Activated CD4-positive, alpha-beta T cell treated with anti-CD3 and anti-CD28 coated beads for 36 hours (primary cell): ENCODE data around the gene ACOXL. TPM values are rescaled to one million over a fixed set of nuclear protein-coding genes. Genes with fewer than 3 reads are reported as not detected.
"Not testable (repeated sequence)": the region's sequence is repeated elsewhere in the genome, so short reads cannot be mapped to it uniquely, and the experiment has no call there.

ENCODE experiments used
- ATAC-seq: fragments of 200-7000 bp; cut with Tn5 transposase; one replicate; pipeline ENCODE4 v1.10.0; 2021; ENCODE audit warnings: mild to moderate bottlenecking, moderate library complexity
- CTCF ChIA-PET: fragments of 350-600 bp; sonication (Branson Sonifier 250); formaldehyde crosslinking; loops from one replicate; lab custom pipeline; 2021; ENCODE audit warnings: antibody characterized with exemption; lab: Charles Lee
- POLR2A ChIA-PET: fragments of 350-600 bp; sonication (Branson Sonifier 250); formaldehyde crosslinking; loops from one replicate; lab custom pipeline; 2021; ENCODE audit warnings: antibody characterized with exemption, inconsistent platforms; lab: Charles Lee
- DNase-seq: peaks from one replicate; pipeline ENCODE4 v3.0.0-alpha.2; 2020
- H3K27ac Mint-ChIP-seq: one replicate; pipeline ENCODE4 v1.8.0; 2021; ENCODE audit warnings: mixed read lengths
- H3K27me3 Mint-ChIP-seq: one replicate; pipeline ENCODE4 v1.8.0; 2021; ENCODE audit warnings: mixed read lengths
- H3K36me3 Mint-ChIP-seq: one replicate; pipeline ENCODE4 v1.8.0; 2021; ENCODE audit warnings: low read depth, mixed read lengths
- H3K4me1 Mint-ChIP-seq: one replicate; pipeline ENCODE4 v1.8.0; 2021; ENCODE audit warnings: mixed read lengths
- H3K4me3 Mint-ChIP-seq: one replicate; pipeline ENCODE4 v1.8.0; 2021; ENCODE audit warnings: mild to moderate bottlenecking, moderate library complexity, mixed read lengths
- H3K9me3 Mint-ChIP-seq: one replicate; pipeline ENCODE4 v1.8.0; 2021; ENCODE audit warnings: low read depth, mixed read lengths
- intact Hi-C, 2 experiments: fragments of 100-400 bp; cut with DNase I in 1 of 2; cut with micrococcal nuclease in 1 of 2; formaldehyde crosslinking; loops; one replicate each; pipeline versions ENCODE4 v1.14.2 to v1.15.1; 2022 to 2024; cut with DNase I, micrococcal nuclease
- total RNA-seq, 2 experiments: library from RNA; stranded (reverse); gene quantifications; one replicate each; pipeline ENCODE4 v1.2.3, GENCODE V29; 2021

Gene ACOXL
- total RNA-seq, 2 experiments from 2014 or later, result 0.23 TPM; not detected in 1

GRCh38 chr2:110958346-110959119 lies 226.2 kb downstream of the ACOXL start:
- Mint-ChIP-seq H3K9me3 (no peaks in the 10 kb centered on the region), H3K4me1 (no peaks in the 10 kb centered on the region), H3K36me3 (no peaks in the 10 kb centered on the region), H3K4me3 (no peak overlapping the region), H3K27me3 (peaks cover 17% of the 10 kb centered on the region), H3K27ac (no peak overlapping the region)
- intact Hi-C loops, result no loop called here
- ChIA-PET CTCF (no interaction called here), POLR2A (no interaction called here)
- no peak for DNase-seq
- ATAC-seq, result no peak

- CTCF ChIA-PET, result no interaction called here
These were observed 226.8 kb downstream of the ACOXL start for GRCh38 chr2:110959198-110959597.

GRCh38 chr2:110960281-110960680 lies 227.9 kb downstream of the ACOXL start:
- no peaks in the 10 kb centered on the region for H3K9me3 Mint-ChIP-seq
- ChIA-PET POLR2A (no interaction called here), CTCF (no interaction called here)
- H3K27ac Mint-ChIP-seq, result no peak overlapping the region
- peaks cover 11% of the 10 kb centered on the region for H3K27me3 Mint-ChIP-seq
- no peaks in the 10 kb centered on the region for H3K36me3 Mint-ChIP-seq
- ATAC-seq, result no peak
- H3K4me3 Mint-ChIP-seq, result no peak overlapping the region
- intact Hi-C loops, result no loop called here
- H3K4me1 Mint-ChIP-seq, result no peaks in the 10 kb centered on the region
- no peak for DNase-seq

More at GRCh38 chr2:110959198-110959597, 226.8 kb downstream of the ACOXL start:
- no peaks in the 10 kb centered on the region for H3K9me3 Mint-ChIP-seq
- DNase-seq (no peak), ATAC-seq (no peak)
- intact Hi-C loops, result no loop called here
- H3K4me1 Mint-ChIP-seq, result no peaks in the 10 kb centered on the region
- no peak overlapping the region for H3K27ac Mint-ChIP-seq
- no peaks in the 10 kb centered on the region for H3K36me3 Mint-ChIP-seq
- POLR2A ChIA-PET, result no interaction called here
- no peak overlapping the region for H3K4me3 Mint-ChIP-seq
- H3K27me3 Mint-ChIP-seq, result peaks cover 16% of the 10 kb centered on the region

GRCh38 chr2:110960954-110961353 lies 228.6 kb downstream of the ACOXL start:
- ATAC-seq, result no peak

GRCh38 chr2:110961643-110962042 lies 229.3 kb downstream of the ACOXL start:
- DNase-seq, CTCF ChIA-PET, H3K36me3 Mint-ChIP-seq, POLR2A ChIA-PET, H3K4me3 Mint-ChIP-seq, intact Hi-C loops, H3K9me3 Mint-ChIP-seq, H3K27ac Mint-ChIP-seq, ATAC-seq, H3K4me1 Mint-ChIP-seq: not testable (repeated sequence)
- peaks cover 11% of the 10 kb centered on the region for H3K27me3 Mint-ChIP-seq

More at GRCh38 chr2:110960954-110961353, 228.6 kb downstream of the ACOXL start:
- Mint-ChIP-seq H3K36me3 (no peaks in the 10 kb centered on the region), H3K4me3 (no peak overlapping the region), H3K27ac (no peak overlapping the region), H3K9me3 (no peaks in the 10 kb centered on the region), H3K27me3 (peaks cover 11% of the 10 kb centered on the region), H3K4me1 (no peaks in the 10 kb centered on the region)
- ChIA-PET POLR2A (no interaction called here), CTCF (no interaction called here)
- DNase-seq, result no peak
- intact Hi-C loops, result no loop called here

- CTCF ChIA-PET, result interaction anchor here (0.6 to 1.1 kb wide), 3 partner anchors 82 to 1946 kb away, joined by 3 to 4 read pairs (median 3); no protein-coding TSS in a partner anchor
- no peak for DNase-seq
- POLR2A ChIA-PET, result no interaction called here
These were observed 237.3 kb downstream of the ACOXL start for GRCh38 chr2:110969696-110970095.

GRCh38 chr2:110970201-110970600 lies 237.8 kb downstream of the ACOXL start:
- DNase-seq, result no peak
- intact Hi-C loops, result no loop called here
- no peaks in the 10 kb centered on the region for H3K36me3 Mint-ChIP-seq
- ATAC-seq, result no peak
- H3K4me3 Mint-ChIP-seq, result no peak overlapping the region
- H3K9me3 Mint-ChIP-seq, result peaks cover 4% of the 10 kb centered on the region
- CTCF ChIA-PET, result interaction anchor here (0.6 to 1.1 kb wide), 4 partner anchors 83 to 1945 kb away, joined by 3 to 4 read pairs (median 3); no protein-coding TSS in a partner anchor
- H3K27me3 Mint-ChIP-seq, result peaks cover 18% of the 10 kb centered on the region
- no peak overlapping the region for H3K27ac Mint-ChIP-seq
- H3K4me1 Mint-ChIP-seq, result no peaks in the 10 kb centered on the region
- POLR2A ChIA-PET, result no interaction called here

More at GRCh38 chr2:110969696-110970095, 237.3 kb downstream of the ACOXL start:
- H3K27ac Mint-ChIP-seq, result no peak overlapping the region
- intact Hi-C loops, result no loop called here
- H3K27me3 Mint-ChIP-seq, result peaks cover 16% of the 10 kb centered on the region
- no peak overlapping the region for H3K4me3 Mint-ChIP-seq
- ATAC-seq, result no peak
- no peaks in the 10 kb centered on the region for H3K36me3 Mint-ChIP-seq
- peaks cover 4% of the 10 kb centered on the region for H3K9me3 Mint-ChIP-seq
- no peaks in the 10 kb centered on the region for H3K4me1 Mint-ChIP-seq

GRCh38 chr2:110971811-110972210 lies 239.4 kb downstream of the ACOXL start:
- POLR2A ChIA-PET, result no interaction called here
- H3K27ac Mint-ChIP-seq, result no peak overlapping the region
- H3K4me1 Mint-ChIP-seq, result no peaks in the 10 kb centered on the region
- no peak overlapping the region for H3K4me3 Mint-ChIP-seq
- ATAC-seq (no peak), DNase-seq (no peak)
- no peaks in the 10 kb centered on the region for H3K36me3 Mint-ChIP-seq
- CTCF ChIA-PET, result no interaction called here
- peaks cover 23% of the 10 kb centered on the region for H3K27me3 Mint-ChIP-seq
- H3K9me3 Mint-ChIP-seq, result peaks cover 4% of the 10 kb centered on the region
- intact Hi-C loops, result no loop called here

- Mint-ChIP-seq H3K36me3 (no peaks in the 10 kb centered on the region), H3K27ac (no peak overlapping the region), H3K4me3 (no peak overlapping the region), H3K4me1 (no peaks in the 10 kb centered on the region), H3K27me3 (peaks cover 21% of the 10 kb centered on the region), H3K9me3 (peaks cover 4% of the 10 kb centered on the region)
- intact Hi-C loops, result no loop called here
- ATAC-seq (no peak), DNase-seq (no peak)
- ChIA-PET CTCF (no interaction called here), POLR2A (no interaction called here)
These were observed 240.9 kb downstream of the ACOXL start for GRCh38 chr2:110973262-110973661.

- intact Hi-C loops, result no loop called here
- ChIA-PET POLR2A (no interaction called here), CTCF (no interaction called here)
- no peak for ATAC-seq
- H3K9me3 Mint-ChIP-seq, result peaks cover 2% of the 10 kb centered on the region
- no peak overlapping the region for H3K4me3 Mint-ChIP-seq
- peaks cover 9% of the 10 kb centered on the region for H3K27me3 Mint-ChIP-seq
- no peaks in the 10 kb centered on the region for H3K4me1 Mint-ChIP-seq
- no peak overlapping the region for H3K27ac Mint-ChIP-seq
- no peaks in the 10 kb centered on the region for H3K36me3 Mint-ChIP-seq
- no peak for DNase-seq
These were observed 245.0 kb downstream of the ACOXL start for GRCh38 chr2:110977403-110977802.

GRCh38 chr2:110978148-110978547 lies 245.8 kb downstream of the ACOXL start:
- Mint-ChIP-seq H3K4me3 (no peak overlapping the region), H3K27me3 (peaks cover 9% of the 10 kb centered on the region), H3K9me3 (no peaks in the 10 kb centered on the region), H3K4me1 (no peaks in the 10 kb centered on the region), H3K27ac (no peak overlapping the region), H3K36me3 (no peaks in the 10 kb centered on the region)
- ChIA-PET CTCF (no interaction called here), POLR2A (no interaction called here)
- no peak for ATAC-seq
- intact Hi-C loops, result no loop called here
- no peak for DNase-seq

GRCh38 chr2:110978756-110979470 lies 246.5 kb downstream of the ACOXL start:
- ATAC-seq, result no peak
- H3K27ac Mint-ChIP-seq, result no peak overlapping the region
- no peaks in the 10 kb centered on the region for H3K36me3 Mint-ChIP-seq
- H3K4me3 Mint-ChIP-seq, result no peak overlapping the region
- H3K4me1 Mint-ChIP-seq, result no peaks in the 10 kb centered on the region
- no peak for DNase-seq
- POLR2A ChIA-PET, result no interaction called here
- intact Hi-C loops, result no loop called here
- no peaks in the 10 kb centered on the region for H3K9me3 Mint-ChIP-seq
- peaks cover 9% of the 10 kb centered on the region for H3K27me3 Mint-ChIP-seq
- CTCF ChIA-PET, result no interaction called here
